Measurements from ENCODE around the gene TAC3. TPM values are rescaled to one million over a fixed set of nuclear protein-coding genes. Genes with fewer than 3 reads are reported as not detected.
"Not testable (repeated sequence)": the region's sequence is repeated elsewhere in the genome, so short reads cannot be mapped to it uniquely, and the experiment has no call there.

The TAC3 gene
- total RNA-seq, 1 experiment from 2014 or later = not detected

DNA sequence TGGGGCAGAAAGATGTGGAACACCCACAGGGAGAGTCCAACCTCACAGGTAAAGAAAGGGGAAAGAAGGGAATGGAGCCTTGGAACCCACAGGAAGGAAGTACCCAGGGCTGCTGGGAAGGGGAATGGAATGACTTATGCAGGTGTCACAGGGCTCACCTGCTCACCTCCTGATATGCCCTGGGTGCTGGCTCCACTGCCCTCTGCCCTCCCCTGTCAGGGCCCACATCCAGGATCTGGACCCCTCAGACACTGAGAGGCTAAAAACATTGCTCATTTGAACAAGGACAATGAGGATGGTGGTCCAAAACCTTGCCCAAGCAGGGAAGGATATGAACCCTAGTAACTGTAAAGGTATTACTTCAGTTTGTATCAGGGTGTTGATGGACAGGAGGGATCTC, 29.3 kb downstream of the TAC3 start:
- DNase-seq (ENCODE audit: low spot score) = no peak

DNA sequence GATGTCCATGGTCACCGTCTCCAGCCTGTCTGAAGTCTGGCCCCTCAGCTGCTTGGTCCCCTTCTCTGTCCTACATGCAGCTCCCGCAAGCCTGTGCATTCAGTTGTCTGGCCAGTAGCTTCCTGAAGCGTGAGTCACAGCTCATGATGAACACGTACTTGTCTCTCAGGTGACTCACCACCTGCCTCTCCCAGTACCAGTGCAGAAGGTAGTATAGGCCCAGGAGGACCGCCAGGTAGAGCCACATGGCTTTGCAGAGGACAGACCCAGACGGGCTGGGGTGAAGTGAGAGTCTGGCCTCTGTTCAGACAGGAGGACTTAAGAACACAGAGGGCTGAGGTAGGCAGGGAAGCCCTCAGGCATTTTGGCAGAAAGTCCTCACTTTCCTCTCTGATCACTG, 30.6 kb downstream of the TAC3 start:
- DNase-seq (ENCODE audit: low spot score) = peak; percentile 67

DNA sequence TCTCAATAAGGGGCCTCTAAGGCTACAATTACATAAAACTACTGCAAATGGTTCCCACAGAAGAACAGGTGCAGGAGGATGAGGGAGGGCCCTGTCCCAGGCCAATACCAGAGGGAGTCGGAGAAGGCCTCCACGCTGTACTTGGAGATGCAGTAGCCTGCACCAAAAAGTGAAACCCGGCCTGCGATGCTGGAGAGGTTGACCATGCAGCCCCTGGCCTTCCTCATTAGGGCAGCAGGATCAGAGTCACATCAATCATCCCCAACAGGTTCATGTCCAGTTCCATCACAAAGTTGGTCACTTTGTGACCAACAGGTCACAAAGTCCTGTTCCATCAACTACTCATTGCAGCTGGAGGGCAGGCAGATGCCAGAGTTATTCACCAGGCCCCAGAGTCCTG, 32.9 kb downstream of the TAC3 start:
- no peak for DNase-seq (ENCODE audit: low spot score)

DNA sequence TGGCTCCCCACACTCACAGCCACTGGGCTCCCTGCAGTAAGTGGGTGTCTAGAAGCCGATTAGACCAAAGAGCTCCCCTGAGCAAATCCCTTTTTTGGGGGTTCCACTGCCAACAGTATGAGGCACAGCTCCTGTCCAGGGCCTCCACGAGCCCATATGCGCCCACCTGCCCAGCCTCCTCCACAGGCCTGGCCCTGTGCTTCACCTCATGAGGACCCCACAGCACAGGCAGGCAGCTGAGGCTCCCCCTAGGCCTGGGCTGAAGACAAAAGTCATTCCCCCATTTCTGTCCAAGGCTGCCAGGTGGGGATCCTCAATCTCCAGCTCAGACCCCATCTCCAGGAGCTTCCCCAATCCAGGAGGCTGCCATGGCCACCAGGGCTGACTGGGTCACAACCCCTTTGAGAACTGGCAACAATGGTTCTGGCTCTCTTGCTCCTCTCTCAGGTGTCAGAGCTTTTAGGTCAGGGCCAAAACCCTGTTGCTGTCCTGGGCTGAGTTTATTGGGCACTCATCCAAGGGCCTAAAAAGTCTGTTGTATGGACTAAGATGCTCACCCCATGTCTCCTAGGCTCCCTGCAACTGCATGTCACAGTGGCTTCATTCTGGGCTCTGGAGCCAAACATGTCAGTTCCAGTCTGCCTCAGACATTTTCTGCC, 33.6 kb downstream of the TAC3 start:
- not testable (repeated sequence) for DNase-seq (ENCODE audit: low spot score)

DNA sequence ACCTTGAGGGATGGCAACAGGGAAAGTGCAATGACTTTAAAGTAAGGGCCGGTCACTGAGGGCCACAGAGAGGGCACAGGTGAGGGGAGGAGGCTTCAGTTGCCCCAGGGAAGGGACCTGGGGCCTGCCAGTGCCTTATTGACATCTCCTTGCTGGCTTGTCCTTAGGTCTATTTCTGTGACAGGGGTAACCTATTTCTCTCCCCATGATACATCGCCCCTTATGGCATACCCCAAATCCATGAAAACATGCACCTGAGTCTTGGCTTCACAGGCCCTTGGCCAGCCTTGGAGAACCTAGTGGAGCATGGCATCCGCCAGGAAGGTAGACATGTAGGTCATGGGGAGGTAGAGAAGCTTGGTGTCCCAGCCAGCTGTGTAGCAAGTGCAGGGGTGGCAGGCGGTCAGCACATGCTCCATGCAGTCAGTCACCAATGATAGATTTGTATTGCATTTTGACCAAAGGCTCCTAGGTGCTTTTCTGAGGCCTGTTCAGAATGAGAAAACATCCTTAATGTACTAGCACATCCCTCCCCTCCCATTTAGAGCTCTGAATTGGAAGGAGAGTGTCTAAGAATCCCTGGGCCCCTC, 35.3 kb downstream of the TAC3 start:
- DNase-seq (ENCODE audit: low spot score) = no peak

DNA sequence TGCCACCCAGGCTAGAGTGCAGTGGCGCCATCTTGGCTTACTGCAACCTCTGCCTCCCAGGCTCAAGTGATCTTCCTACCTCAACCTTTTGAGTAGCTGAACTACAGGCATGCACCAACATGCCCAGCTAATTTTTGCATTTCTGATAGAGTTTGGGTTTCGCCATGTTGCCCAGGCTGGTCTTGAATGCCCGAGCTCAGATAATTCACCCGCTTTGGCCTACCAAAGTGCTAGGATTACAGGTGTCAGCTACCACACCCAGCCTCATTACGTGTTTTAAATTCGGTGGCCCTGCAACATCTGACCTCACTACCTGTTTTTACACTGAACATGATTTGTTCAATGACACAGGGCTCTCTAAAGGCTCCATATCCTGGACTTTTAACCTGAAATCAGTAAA, 36.1 kb downstream of the TAC3 start:
- no peak for DNase-seq (ENCODE audit: low spot score)

DNA sequence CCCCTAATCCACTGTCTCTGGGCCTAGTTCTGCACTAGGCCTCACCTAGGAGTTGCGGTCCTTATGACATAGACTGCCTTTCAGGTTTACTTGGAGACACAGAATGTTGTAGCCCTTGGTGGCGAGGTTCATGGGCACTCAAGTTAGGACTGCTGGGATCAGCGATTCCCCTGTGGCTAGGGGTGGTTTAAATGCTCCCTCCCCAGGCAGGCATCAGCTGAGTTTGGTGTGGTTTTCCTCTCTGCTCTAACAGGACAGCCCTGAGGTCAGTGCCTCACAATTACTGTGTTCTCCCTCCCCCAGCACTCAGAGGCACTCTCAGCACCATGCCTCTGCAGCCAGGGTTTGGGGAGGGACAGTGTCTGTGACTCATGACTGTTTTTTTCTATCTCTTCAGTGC, 36.7 kb downstream of the TAC3 start:
- no peak for DNase-seq (ENCODE audit: low spot score)

DNA sequence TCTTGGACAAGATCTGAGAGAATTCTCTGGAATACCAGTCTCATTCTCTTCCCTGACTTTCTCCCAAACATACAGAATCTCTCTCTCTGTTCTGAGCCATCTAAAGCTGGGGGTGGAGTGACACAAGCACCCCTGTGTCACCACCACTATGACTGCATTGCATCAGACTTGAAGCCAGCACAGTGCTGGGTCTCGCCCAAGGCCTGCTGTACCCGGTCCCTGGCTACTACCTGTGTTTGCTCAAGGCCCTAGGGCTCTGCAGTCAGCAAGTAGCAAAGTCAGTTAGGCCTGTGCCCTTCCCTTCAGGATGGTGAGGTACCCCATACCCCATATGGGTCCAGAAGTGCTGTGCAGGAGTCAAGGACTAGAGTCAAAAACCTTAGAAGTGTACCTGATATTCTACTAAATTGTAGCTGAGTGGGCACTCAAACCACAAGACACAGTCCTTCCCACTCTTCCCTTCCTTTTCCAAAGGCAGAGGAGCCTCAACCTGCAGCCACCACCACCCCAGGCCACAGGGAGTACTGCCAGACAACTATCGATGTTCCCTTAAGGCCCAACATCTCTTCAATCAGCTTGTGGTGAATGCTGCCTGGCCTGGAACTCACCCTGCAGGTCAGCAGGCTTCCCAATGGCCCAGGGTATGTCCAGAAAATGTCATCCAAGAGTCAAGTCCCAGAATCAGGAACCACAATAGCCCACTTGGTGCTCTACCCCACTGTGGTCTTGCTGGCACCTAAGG, 37.8 kb downstream of the TAC3 start:
- DNase-seq (ENCODE audit: low spot score) = no peak

DNA sequence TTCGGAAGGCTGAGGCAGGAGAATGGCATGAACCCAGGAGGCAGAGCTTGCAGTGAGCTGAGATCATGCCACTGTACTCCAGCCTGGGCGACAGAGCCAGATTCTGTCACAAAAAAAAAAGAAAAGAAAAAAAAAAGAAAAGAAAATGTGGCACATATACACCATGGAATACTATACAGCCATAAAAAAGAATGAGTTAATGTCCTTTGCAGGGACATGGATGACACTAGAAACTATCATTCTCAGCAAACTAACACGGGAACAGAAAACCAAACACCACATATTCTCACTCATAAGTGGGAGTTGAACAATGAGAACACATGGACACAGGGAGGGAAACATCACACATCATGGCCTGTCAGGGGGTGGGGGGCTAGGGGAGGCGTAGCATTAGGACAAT, 39.0 kb downstream of the TAC3 start:
- DNase-seq (ENCODE audit: low spot score) = not testable (repeated sequence)

DNA sequence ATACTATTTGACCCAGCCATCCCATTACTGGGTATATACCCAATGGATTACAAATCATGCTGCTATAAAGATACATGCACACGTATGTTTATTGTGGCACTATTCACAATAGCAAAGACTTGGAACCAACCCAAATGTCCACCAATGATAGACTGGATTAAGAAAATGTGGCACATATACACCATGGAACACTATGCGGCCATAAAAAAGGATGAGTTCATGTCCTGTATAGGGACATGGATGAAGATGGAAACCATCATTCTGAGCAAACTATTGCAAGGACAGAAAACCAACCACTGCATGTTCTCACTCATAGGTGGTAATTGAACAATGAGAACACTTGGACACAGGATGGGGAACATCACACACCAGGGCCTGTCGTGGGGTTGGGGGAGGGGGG, 42.1 kb downstream of the TAC3 start:
- not testable (repeated sequence) for DNase-seq (ENCODE audit: low spot score)

DNA sequence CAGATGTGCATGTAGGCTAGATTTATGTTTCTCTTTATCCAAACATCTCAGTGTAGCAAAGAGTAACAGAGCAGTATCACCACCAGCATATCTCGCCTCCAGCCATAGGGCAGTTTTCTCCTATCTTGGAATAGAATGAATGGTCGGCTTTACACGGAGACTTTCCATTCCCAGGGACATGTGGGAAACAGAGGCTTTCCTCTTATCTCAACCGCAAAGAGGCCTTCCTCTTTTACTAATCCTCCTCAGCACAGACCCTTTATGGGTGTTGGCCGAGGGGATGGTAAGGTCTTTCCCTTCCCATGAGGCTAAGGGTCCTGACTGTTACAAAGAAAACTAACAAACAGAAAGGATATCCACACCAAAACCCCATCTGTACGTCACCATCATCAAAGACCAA, 47.4 kb downstream of the TAC3 start:
- DNase-seq (ENCODE audit: low spot score) = not testable (repeated sequence)

DNA sequence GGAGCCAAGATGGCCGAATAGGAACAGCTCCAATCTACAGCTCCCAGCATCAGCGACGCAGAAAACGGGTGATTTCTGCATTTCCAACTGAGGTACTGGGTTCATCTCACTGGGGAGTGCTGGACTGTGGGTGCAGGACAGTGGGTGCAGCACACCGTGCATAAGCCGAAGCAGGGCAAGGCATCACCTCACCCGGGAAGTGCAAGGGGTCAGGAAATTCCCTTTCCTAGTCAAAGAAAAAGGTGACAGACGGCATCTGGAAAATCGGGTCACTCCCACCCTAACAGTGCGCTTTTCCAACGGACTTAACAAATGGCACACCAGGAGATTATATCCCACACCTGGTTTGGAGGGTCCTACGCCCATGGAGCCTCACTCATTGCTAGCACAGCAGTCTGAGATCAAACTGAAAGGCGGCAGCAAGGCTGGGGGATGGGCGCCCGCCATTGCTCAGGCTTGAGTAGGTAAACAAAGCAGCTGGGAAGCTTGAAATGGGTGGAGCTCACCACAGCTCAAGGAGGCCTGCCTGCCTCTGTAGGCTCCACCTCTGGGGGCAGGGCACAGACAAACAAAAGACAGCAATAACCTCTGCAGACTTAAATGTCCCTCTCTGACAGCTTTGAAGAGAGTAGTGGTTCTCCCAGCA, 50.2 kb downstream of the TAC3 start:
- DNase-seq (ENCODE audit: low spot score) = peak; percentile 63

DNA sequence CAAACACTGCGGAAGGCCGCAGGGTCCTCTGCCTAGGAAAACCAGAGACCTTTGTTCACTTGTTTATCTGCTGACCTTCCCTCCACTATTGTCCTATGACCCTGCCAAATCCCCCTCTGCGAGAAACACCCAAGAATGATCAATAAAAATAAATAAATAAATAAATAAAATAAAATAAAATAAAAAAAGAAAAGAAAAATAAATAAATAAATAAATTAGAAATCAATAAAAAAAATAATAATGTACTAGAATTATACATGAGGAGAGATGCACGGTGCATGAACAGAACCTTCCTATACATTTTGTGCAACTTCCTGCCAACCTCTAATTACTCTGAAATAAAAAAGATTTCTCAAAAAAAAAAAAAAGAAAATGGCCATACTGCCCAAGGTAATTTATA, 51.2 kb downstream of the TAC3 start:
- not testable (repeated sequence) for DNase-seq (ENCODE audit: low spot score)

DNA sequence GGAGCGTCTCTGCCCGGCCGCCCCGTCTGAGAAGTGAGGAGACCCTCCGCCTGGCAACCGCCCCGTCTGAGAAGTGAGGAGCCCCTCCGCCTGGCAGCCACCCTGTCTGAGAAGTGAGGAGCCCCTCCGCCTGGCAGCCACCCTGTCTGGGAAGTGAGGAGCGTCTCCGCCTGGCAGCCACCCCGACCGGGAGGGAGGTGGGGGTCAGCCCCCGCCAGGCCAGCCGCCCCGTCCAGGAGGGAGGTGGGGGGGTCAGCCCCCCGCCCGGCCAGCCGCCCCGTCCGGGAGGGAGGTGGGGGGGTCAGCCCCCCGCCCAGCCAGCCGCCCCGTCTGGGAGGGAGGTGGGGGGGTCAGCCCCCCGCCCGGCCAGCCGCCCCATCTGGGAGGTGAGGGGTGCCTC, 52.8 kb downstream of the TAC3 start:
- not testable (repeated sequence) for DNase-seq (ENCODE audit: low spot score)

DNA sequence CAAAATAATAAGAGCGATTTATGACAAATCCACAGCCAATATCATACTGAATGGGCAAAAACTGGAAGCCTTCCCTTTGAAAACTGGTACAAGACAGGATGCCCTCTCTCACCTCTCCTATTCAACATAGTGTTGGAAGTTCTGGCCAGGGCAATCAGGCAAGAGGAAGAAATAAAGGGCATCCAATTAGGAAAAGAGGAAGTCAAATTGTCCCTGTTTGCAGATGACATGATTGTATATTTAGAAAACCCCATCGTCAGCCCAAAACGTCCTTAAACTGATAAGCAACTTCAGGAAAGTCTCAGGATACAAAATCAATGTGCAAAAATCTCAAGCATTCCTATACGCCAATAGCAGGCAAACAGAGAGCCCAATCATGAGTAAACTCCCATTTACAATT, 54.1 kb downstream of the TAC3 start:
- DNase-seq (ENCODE audit: low spot score) = not testable (repeated sequence)

Other genes with a start within 250 kb of the TAC3 start
- not detected in 2 replicates for gene SDR9C7, start 82.1 kb downstream of the TAC3 start, total RNA-seq (2014; rRNA removed; shearing (Covaris generic))
- not detected in 2 replicates for gene RDH16, start 58.9 kb downstream of the TAC3 start, total RNA-seq (2014; rRNA removed; shearing (Covaris generic))
- 3.2 and 3.4 TPM in 2 replicates for gene ZBTB39, start 10.0 kb downstream of the TAC3 start, total RNA-seq (2014; rRNA removed; shearing (Covaris generic))
- 0.76 and 1.8 TPM in 2 replicates for gene MYO1A, start 33.6 kb upstream of the TAC3 start, total RNA-seq (2014; rRNA removed; shearing (Covaris generic))
- gene NEMP1, start 62.3 kb upstream of the TAC3 start, total RNA-seq (2014; rRNA removed; shearing (Covaris generic)) = 12.5 and 13.6 TPM in 2 replicates
- 17.8 and 19.3 TPM in 2 replicates for gene NAB2, start 72.6 kb upstream of the TAC3 start, total RNA-seq (2014; rRNA removed; shearing (Covaris generic))
- 114 and 125 TPM in 2 replicates for gene STAT6, start 94.8 kb upstream of the TAC3 start, total RNA-seq (2014; rRNA removed; shearing (Covaris generic))
- 22.8 and 25.2 TPM in 2 replicates for gene LRP1, start 112.0 kb upstream of the TAC3 start, total RNA-seq (2014; rRNA removed; shearing (Covaris generic))
- not detected in 2 replicates for gene LRP1-AS, start 131.1 kb upstream of the TAC3 start, total RNA-seq (2014; rRNA removed; shearing (Covaris generic))
- gene NXPH4, start 200.3 kb upstream of the TAC3 start, total RNA-seq (2014; rRNA removed; shearing (Covaris generic)) = 0.97 and 2.8 TPM in 2 replicates
- 295 and 298 TPM in 2 replicates for gene SHMT2, start 213.2 kb upstream of the TAC3 start, total RNA-seq (2014; rRNA removed; shearing (Covaris generic))
- 0.41 and 1.1 TPM in 2 replicates for gene STAC3, start 234.7 kb upstream of the TAC3 start, total RNA-seq (2014; rRNA removed; shearing (Covaris generic))